Measurements from ENCODE around the gene MED20. TPM values are rescaled to one million over a fixed set of nuclear protein-coding genes. Genes with fewer than 3 reads are reported as not detected.

The MED20 gene

GRCh38 chr6:41858703-41859102 is 62.2 kb downstream of the MED20 start:
- Histone ChIP-seq H3K27me3 (ENCODE audit: insufficient read depth, low read length, poor library complexity) (no peaks in the 10 kb centered on the region), H3K4me1 (ENCODE audit: control insufficient read depth, low read depth, low read length) (no peaks in the 10 kb centered on the region), H3K36me3 (ENCODE audit: control insufficient read depth, insufficient read depth, low read length) (no peaks in the 10 kb centered on the region), H3K4ac (ENCODE audit: low read depth, low read length) (no peak overlapping the region), H4K5ac (ENCODE audit: low read length) (no peak overlapping the region), H2BK120ac (ENCODE audit: low read depth, low read length) (no peak overlapping the region), H3K4me3 (ENCODE audit: low read length) (no peak overlapping the region), H2BK5ac (ENCODE audit: low read length) (no peak overlapping the region), H3K79me2 (ENCODE audit: control insufficient read depth, insufficient read depth, low read length) (no peaks in the 10 kb centered on the region), H3K18ac (ENCODE audit: low read length) (no peak overlapping the region), H3K4me2 (ENCODE audit: low read length) (no peak overlapping the region), H3K27ac (ENCODE audit: low read depth, low read length) (no peak overlapping the region), H2AK5ac (ENCODE audit: low read length) (no peak overlapping the region), H3K79me1 (ENCODE audit: low read length) (no peaks in the 10 kb centered on the region), H3K23ac (ENCODE audit: low read length) (no peak overlapping the region), H4K8ac (ENCODE audit: low read depth, low read length) (no peak overlapping the region), H2BK15ac (replicated peaks; ENCODE audit: low read depth) (no peak overlapping the region), H3K56ac (ENCODE audit: low read length) (no peak overlapping the region), H3K9ac (ENCODE audit: low read length) (no peak overlapping the region)
- DNase-seq, result no peak
- no CpG with 5 or more reads among the region's 2 CpGs for WGBS (ENCODE audit: extremely low coverage, insufficient coverage, low lambda C conversion rate)

Small RNA genes within 50 kb of the gene (small RNA-seq; reads per million reads assigned to genes)
- not detected for gene RF00019 (ENCODE audit: insufficient read depth)
